Astrocyte of the hippocampus (primary cell): ENCODE measurements around the gene LBHD2.

ENCODE experiments used
- DNase-seq: peaks from one replicate; pipeline ENCODE4 v3.0.0; 2011; ENCODE audit warnings: low read depth, low spot score

The LBHD2 gene

DNA sequence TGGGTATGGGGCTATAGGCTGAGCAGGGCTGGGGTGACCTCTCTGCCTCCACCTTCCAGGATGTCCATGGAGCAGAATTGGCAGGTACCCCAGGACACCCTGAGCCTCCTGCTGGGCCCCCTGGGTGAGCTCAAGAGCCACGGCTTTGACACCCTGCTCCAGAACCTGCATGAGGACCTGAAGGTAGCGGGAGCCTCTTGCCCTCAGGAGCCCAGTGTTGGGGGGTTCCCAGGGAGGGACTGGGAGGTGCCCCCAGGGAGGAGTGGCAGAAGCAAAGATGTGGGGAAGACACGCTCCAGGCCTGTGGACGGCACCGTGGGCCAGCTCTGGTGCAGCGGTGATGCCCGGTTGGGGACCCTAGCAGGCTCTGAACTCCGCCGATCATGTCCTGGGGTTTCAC, 47.6 kb downstream of the LBHD2 start:
- DNase-seq = no peak

GRCh38 chr14:103132381-103133209, 48.6 kb downstream of the LBHD2 start:
- no peak for DNase-seq

DNA sequence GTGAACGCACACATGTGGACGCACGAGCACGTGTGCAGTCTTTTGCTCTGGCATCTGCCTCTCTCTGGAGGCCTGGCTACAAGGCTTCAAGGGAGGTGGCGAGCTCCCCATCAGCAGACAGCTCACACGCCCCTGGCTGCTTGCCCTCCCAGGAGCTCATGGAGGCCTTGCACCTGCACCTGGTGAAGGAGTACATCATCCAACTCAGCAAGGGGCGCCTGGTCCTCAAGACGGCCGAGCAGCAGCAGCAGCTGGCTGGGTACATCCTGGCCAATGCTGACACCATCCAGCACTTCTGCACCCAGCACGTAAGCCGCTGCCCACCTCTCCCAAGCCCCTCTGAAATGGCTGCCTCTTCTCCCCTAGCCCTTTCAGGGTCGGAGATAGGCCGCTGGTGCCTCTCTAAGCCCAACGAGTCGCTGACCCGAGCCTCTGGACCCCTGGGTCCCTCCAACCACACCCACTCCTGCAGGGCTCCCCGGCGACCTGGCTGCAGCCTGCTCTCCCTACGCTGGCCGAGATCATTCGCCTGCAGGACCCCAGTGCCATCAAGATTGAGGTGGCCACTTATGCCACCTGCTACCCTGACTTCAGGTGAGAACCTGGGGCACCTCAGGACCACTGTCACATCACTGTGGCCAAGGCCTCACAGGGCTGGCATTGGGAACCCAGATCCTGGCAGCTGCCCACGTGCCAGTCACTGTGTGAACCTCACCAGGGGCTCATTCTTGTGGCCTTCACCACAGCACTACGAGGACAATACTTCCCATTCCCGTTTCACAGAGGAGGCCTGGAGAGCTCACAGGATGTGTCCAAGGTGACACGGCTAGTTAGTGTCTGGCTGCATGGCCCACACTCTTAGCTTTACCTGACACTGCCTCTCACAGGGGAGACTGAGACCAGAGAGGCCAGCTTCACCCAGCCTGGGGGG, 49.5 kb downstream of the LBHD2 start:
- no peak for DNase-seq

DNA sequence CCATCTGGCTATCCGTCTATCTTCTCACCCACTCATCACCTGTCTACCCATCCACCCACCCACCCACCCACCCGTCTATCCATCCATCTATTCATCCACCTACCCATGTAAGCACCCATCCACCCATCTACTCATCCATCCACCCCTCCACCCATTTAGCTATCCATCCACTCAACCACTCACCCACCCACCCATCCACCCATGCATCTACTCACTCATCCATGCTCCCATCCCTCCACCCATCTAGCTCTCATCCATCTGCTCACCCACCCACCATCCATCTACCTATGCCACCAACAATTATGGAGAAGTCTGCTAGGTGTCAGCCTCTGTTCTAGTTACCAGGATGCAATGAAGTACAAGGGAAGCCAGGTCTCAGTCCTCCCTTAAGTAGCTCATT, 50.4 kb downstream of the LBHD2 start:
- DNase-seq = no peak

- no peak for DNase-seq
Measured at GRCh38 chr14:103134919-103135318, 50.9 kb downstream of the LBHD2 start.

DNA sequence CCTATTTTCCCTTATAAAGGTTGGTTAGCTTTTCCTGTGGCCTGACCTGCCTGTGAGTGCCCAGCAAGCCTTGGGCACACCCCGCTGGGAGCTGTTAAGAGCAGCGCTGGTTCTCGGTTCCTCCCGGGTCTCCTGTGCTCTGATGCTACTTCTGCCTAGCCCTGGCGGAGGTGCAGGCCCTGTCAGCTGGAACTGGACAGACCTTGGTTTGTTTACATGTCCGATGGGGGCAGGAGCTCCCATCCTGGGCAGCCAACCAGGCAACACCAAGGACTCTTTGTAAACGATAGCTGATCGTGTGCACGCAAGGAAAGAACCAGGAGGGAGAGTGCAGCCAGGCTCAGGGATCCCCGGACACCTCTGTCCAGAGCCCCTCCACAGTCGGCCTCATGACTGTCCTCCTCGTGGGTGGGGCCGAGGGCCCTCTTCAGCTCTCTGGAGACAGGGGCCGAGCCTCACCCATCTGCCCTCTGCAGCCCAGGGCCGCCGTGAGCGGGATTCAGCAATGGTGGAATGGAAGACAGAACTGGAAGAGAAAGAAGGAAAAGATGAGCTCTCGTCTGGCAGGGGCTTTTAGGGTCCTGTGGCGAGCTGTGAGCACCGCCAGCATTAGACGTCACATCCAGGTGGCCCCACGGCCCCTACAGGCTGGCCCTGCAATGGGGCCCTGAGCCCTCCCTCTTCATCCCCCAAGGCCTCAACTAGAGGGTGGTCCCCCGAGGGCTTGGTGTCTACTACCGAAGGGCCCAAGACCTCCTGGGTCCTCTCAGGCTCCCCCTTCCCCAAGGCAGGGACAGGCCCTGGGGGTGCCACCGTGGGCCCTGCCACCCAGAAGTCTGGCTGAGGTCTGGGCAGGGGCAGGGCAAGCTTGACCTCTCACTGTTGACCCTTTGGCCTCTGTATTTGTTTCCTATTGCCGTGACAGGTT, 51.6 kb downstream of the LBHD2 start:
- DNase-seq = no peak

DNA sequence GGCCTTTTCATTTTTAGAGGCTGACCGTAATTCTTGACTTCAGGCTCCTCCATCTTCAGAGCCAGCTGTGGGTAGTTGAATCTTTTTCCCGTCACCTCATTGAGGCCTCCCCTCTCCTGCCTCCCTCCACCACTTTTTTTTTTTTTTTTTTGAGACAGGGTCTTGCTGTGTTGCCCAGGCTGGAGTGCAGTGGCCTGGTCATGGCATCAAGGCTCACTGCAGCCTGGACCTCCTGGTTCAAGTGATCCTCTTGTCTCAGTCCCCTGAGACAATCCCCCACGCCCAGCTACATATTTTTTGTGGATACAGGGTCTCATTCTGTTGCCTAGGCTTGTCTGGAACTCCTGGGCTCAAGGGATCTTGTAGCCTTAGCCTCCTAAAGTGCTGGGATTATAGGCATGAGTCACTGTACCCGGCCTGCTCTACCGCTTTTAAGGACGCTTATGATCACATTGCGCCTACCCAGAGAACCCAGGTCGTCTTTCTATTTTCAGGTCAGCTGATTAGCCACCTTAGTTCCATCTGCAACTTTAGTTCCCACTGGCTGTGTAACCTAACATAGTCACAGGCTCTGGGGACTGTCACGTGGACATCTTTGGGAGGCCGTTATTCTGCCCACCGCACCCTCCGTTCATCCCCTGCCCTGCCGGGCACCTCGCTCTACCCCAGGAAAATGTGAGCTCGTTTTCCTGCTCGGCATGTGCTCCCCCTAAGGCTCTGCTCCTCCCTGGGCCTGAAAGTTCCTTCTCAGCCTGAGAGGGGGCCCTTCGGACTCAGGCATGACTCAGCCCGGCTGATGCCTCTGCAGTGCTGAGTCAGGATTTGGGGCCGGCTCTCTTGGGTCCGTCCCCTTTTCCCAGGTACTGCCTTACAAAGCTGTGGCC, 52.6 kb downstream of the LBHD2 start:
- peak; percentile 71 for DNase-seq

DNA sequence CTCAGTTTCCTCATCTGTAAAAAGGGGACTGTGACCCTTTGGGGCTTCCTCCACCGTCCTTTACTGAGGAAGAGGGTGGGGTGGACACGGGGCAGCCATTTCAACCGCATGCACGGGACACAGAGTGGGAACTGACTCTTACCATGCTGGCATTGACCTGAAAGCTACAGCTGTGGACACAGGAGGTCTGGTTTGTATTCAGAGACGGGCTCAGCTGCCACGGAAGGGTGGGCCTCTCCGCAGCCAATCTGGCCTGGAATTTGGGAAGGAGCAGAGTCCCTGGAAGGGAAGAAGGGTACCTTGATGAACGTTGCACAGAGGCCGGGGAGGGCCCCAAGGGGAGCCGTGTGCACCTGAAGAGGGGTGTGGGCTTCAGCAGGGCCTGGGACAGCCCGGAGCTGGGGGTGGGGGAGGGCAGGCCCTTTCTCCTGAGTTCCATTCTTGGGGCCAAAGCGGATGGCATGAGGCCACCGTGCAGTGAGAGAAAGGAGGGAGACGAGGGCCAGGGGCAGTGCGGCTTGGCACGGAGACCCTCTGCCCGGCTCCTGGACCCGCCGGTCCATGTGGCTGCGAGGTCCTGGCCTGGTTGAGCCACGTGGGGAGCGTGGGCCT, 53.8 kb downstream of the LBHD2 start:
- no peak for DNase-seq

DNA sequence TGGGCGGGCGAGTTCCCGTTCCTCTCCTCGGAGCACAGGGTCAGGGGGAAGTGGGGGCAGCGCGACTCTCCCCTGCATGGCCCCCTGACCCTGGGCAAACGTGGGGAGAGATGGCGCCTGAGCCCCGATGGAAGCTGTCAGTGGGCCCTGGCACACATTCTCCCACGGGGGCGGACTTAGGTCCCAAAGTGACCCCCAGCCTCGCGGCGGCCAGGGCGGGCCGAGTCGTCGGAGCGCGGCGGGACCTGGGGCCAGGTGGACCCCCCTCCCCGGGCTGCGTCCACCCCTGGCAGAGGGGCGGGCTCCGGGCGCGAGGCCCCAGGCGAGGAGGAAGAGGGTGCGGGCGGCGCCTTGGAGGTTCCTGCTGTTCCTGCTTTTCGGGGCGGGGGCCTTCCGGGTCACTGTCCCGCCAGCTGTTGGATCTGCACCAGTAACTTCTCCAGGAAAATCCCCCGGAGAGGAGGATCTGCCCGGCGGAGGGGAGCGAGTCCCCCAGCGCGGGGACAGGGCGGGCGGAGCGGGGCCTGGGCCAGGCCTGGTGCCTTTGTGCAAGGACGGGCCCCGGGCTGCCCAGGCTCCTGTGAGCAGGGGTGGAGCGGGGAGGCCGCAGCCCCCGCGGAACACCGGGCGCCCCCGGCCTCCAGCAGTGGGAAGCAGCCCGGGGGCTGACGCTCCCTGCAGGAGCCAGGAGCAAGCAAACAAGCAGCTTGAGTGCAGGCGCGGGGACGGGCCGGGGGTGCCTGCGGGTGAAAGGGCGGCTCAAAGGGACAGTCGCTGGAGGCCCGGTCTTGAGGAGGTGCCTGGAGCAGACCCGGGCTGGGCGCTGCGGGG, 54.5 kb downstream of the LBHD2 start:
- no peak for DNase-seq

- no peak for DNase-seq
Measured at GRCh38 chr14:103139132-103140025, 55.4 kb downstream of the LBHD2 start.
